Duodenal mucosa (tissue), 2 donors: ENCODE measurements around the gene HERPUD2.
A peak's percentile ranks its signal among the peaks of the same experiment; 100 is the strongest.
"Not testable (repeated sequence)": the region's sequence is repeated elsewhere in the genome, so short reads cannot be mapped to it uniquely, and the experiment has no call there.

ENCODE experiments used
- H3K27ac ChIP-seq: one replicate; pipeline ENCODE4 v1.7.0; 2013; ENCODE audit warnings: low read depth, low read length
- H3K27me3 ChIP-seq, 2 donors: one replicate each; pipeline ENCODE4 v1.7.0; 2013; ENCODE audit warnings: low read length in 2 of 2, control low read depth in 1 of 2; ENCODE audit not compliant: insufficient read depth in 2 of 2, control insufficient read depth in 1 of 2
- H3K36me3 ChIP-seq, 2 donors: one replicate each; pipeline ENCODE4 v1.7.0; 2013; ENCODE audit warnings: low read length in 2 of 2, control low read depth in 1 of 2; ENCODE audit not compliant: insufficient read depth in 2 of 2, control insufficient read depth in 1 of 2
- H3K4me1 ChIP-seq, 2 donors: one replicate each; pipeline ENCODE4 v1.7.0; 2013; ENCODE audit warnings: low read length in 2 of 2, control low read depth in 1 of 2; ENCODE audit not compliant: insufficient read depth in 2 of 2, control insufficient read depth in 1 of 2
- H3K4me3 ChIP-seq, 2 donors: one replicate each; pipeline ENCODE4 v1.7.0; 2013; ENCODE audit warnings: low read length in 2 of 2, low read depth in 1 of 2
- H3K9ac ChIP-seq, 2 donors: one replicate each; pipeline ENCODE4 v1.7.0; 2013; ENCODE audit warnings: low read length in 2 of 2, low read depth in 1 of 2
- H3K9me3 ChIP-seq, 2 donors: one replicate each; pipeline ENCODE4 v1.7.0; 2013; ENCODE audit warnings: low read length in 2 of 2, control low read depth in 1 of 2; ENCODE audit not compliant: control insufficient read depth in 1 of 2

Gene HERPUD2

DNA sequence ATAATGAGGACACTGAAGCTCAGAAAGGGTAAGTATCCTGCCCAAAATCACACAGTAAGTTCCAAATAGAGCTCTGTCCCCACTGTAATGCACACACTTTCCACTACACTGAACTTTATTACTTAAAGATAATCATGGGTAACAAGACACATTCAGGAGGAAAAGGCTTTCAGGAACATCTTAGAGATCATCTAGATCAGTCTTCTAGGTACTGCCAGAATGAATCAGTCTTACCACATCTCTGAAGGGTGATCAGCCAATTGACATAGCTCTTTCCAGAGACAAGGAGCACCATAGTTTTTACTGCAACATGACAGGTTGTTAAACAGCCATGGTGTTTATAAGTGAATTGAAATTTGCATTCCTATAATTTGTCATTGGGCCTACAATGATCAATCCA lies 5.4 kb upstream of the HERPUD2 start:
- Histone ChIP-seq H3K9ac (no peak overlapping the region), H3K27ac (no peak overlapping the region), H3K27me3 (no peaks in the 10 kb centered on the region), H3K9me3 (no peaks in the 10 kb centered on the region), H3K4me1 (peaks cover 6 to 7% of the 10 kb centered on the region in 2 donors), H3K4me3 (no peak overlapping the region), H3K36me3 (no peaks in the 10 kb centered on the region)

DNA sequence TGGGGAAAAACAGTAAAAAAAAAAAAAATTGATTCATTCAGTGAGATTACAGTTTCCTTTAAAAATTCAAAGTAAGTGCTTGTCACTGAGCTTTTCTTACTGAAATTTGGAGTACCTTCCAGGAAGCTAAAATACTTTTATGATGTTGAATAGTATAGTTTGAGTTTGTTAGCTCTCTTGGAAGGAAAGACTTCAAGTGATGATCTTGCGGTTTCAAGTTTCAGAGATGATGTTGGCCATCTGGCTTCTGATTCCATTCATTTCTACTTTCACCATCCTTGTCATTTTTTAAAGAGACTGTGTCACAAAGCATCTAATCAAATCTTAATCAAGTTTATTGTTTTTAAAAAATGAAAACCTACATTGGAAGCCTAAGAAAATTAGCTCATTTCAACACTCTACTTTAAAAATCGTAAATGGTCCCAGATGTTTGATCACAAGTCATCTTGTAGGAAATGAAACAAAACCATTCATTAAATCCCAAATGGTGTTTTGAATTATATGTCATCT lies 4.9 kb upstream of the HERPUD2 start:
- no peak overlapping the region for H3K27ac ChIP-seq
- no peak overlapping the region for H3K4me3 ChIP-seq
- H3K27me3 ChIP-seq, result no peaks in the 10 kb centered on the region
- no peaks in the 10 kb centered on the region for H3K36me3 ChIP-seq
- H3K4me1 ChIP-seq, result peaks cover 6 to 8% of the 10 kb centered on the region in 2 donors
- no peak overlapping the region for H3K9ac ChIP-seq
- H3K9me3 ChIP-seq, result no peaks in the 10 kb centered on the region

DNA sequence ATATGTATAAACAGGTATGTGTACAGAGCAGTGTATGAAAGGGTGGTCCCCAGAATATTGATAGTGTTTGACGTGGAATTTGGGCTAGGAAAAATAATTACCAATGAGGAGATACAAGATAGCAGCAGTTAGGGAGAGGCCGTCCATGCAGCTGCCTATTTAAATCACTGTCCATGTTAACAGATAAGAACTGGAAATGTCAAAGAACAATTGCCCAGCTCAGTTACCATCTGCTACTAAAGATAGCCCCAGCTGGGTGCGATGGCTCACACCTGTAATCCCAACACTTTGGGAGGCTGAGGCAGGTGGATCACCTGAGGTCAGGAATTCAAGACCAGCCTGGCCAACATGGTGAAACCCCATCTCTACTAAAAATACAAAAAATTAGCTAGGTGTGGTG lies 3.4 kb upstream of the HERPUD2 start:
- H3K4me3 ChIP-seq, H3K27ac ChIP-seq: not testable (repeated sequence)

DNA sequence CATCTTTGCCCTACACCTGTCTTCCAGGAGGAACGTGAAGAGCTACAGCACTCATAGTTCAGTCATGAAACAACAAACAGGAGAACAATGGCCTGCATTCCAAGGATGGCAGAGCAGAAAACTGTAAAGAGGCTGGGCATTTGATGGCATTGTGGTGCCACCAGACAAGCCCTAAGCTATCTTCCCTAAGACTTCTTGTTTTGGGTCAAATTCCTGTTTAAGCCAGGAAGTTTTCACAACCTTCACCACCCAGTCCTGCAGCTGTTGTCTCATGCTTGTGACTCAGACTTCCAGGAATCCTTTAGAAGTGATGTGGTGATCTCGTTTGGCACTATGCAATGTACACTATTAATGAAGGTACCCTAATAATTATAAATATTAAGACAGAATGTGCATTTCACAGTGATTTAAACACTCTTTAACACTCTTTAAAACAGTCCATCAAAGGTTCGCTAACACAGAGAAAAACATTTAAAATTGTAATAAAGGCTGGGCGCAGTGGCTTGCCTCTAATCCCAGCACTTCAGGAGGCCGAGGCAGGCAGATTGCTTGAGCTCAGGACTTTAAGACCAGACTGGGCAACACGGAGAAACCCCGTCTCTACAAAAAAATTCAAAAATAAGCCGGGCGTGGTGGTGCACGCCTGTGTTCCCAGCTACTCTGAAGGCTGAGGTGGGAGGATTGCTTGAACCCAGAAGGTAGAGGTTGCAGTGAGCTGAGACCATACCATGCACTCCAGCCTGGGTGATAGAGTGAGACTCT lies 2.7 kb upstream of the HERPUD2 start:
- no peaks in the 10 kb centered on the region for H3K9me3 ChIP-seq
- H3K36me3 ChIP-seq, result no peaks in the 10 kb centered on the region
- H3K4me3 ChIP-seq, result no peak overlapping the region
- H3K27ac ChIP-seq, result no peak overlapping the region
- H3K27me3 ChIP-seq, result no peaks in the 10 kb centered on the region
- H3K4me1 ChIP-seq, result peaks cover 9 to 18% of the 10 kb centered on the region in 2 donors
- no peak overlapping the region for H3K9ac ChIP-seq

More for the DNA sequence above, 3.4 kb upstream of the HERPUD2 start:
- H3K27me3 ChIP-seq, H3K9me3 ChIP-seq, H3K9ac ChIP-seq, H3K36me3 ChIP-seq: not testable (repeated sequence)
- peaks cover 6 to 15% of the 10 kb centered on the region in 2 donors for H3K4me1 ChIP-seq

DNA sequence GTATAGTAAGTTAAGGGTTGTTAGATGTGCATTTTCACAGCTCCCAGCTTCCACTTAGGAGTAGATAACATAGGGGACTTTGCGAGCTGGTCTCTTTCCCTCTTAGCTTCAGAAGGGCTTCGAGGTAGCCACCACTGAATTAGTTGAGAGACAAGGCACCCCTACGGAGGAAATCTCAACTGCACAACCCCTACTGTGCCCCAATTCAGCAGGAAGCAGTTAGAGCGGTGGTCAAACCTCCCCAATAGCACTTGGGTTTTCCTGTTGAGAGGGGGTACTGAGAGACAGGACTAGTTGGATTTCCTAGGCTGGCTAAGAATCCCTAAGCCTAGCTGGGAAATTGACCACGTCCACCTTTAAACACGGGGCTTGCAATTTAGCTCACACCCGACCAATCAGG lies 1.1 kb upstream of the HERPUD2 start:
- Histone ChIP-seq H3K27ac (no peak overlapping the region), H3K27me3 (no peaks in the 10 kb centered on the region), H3K9me3 (no peaks in the 10 kb centered on the region), H3K9ac (peak overlapping the region; percentile 91 to 92), H3K36me3 (no peaks in the 10 kb centered on the region), H3K4me3 (peak overlapping the region; percentile 94 to 100), H3K4me1 (peaks cover 19 to 29% of the 10 kb centered on the region in 2 donors)

DNA sequence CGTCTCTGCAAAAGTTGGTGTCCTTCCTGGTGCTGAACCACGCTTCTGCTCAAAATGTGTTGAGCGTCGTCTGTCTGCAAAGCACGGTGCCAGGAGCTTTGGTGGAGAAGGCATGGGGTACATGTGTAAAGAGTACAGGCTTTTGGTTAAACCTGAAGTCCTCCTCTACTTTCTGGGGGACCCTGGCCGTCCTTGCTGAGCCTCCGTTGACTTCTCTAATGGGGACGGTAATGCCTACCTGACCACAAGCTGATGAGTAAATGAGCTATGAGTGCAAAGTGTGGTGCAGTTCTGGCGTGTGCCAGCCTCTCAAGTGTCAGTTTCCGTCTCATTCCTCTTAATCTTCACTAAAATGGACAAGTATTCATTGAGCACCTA lies 527 bp upstream of the HERPUD2 start:
- H3K27me3 ChIP-seq, result no peaks in the 10 kb centered on the region
- H3K4me3 ChIP-seq, result peak overlapping the region; percentile 94 to 100
- peaks cover 23 to 29% of the 10 kb centered on the region in 2 donors for H3K4me1 ChIP-seq
- no peaks in the 10 kb centered on the region for H3K9me3 ChIP-seq
- no peaks in the 10 kb centered on the region for H3K36me3 ChIP-seq
- peak overlapping the region; percentile 91 to 92 for H3K9ac ChIP-seq
- peak overlapping the region; percentile 81 for H3K27ac ChIP-seq

DNA sequence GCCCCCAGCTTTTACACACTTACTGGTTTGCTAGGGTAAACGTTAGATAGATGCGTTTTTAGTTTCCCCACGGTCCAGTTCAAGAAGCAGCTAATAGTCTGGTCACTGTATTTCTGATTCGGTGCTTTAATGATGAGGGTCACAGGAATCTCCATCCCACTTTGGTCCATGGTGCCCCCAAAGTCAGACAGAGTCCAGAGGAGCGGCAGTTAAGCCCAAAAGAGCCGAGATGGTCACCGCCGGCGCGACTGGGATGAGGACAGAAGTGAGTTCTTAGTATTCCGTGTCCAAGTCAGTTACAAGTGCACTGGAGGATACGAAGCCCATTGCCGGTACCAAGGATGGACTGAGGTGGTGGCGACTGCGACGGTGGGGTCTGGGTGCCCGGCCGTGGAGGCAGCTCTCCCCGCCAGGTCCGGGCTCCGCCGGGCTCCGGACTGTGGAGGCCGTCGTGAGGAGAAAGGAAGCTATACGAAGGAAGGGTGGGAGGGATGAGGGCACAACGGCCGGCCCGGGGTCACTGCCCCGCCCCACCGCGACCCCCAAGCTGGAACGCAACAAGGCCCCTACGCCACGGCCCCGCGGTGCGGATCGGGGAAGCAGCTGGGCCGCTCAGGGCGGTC lies 663 bp downstream of the HERPUD2 start:
- Histone ChIP-seq H3K27ac (peak overlapping the region; percentile 81), H3K36me3 (no peaks in the 10 kb centered on the region), H3K4me3 (peak overlapping the region; percentile 94 to 100), H3K9me3 (no peaks in the 10 kb centered on the region), H3K4me1 (peaks cover 31 to 38% of the 10 kb centered on the region in 2 donors), H3K27me3 (no peaks in the 10 kb centered on the region), H3K9ac (peak overlapping the region; percentile 91 to 92)

DNA sequence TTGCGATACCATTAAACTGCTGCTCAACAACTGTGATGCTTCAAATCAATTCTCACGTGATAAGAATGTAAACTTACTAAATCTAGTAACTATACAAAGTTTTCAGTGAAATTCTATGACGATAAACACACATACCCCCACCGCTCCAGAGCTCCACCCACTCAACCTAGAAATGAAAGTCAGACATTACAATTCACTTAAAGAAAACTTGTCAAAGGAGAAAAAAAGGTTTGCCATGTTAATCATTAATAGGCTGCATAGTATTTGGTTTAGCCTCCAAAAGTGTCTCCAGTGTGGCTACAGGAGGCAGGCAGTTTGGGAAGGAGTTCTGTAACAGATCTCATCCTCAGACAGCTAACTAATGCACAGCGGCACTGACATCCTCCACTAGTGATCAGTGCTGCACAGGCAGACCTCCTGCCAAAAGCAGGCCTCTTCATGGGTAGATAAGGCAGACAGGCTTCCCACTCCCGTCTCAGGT lies 3.1 kb downstream of the HERPUD2 start:
- Histone ChIP-seq H3K27me3 (no peaks in the 10 kb centered on the region), H3K4me3 (peak overlapping the region; percentile 53 to 65), H3K4me1 (peaks cover 42% of the 10 kb centered on the region in 2 donors), H3K36me3 (no peaks in the 10 kb centered on the region), H3K9ac (peak overlapping the region; percentile 39 to 44), H3K27ac (no peak overlapping the region), H3K9me3 (no peaks in the 10 kb centered on the region)

DNA sequence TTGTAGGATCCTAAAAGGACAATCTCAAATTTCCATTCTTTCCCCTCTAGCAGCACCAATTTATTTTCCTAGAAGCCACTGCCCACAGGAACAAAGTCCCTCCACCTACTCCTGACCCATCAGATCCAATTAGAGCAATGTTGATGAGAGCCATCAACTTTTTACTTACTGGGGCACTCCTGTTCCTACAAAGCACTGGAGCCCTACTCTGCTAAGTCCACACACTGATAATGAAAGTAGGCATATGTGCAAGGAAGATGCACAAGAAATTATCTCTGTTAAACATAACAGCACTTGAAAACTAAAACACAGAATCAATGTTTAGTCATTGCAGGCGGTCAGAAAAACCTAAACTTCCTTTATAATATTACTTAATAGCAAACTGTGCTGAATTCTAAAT lies 3.6 kb downstream of the HERPUD2 start:
- Histone ChIP-seq H3K9me3 (no peaks in the 10 kb centered on the region), H3K27me3 (no peaks in the 10 kb centered on the region), H3K4me3 (peak overlapping the region; percentile 53 to 65), H3K4me1 (peaks cover 42% of the 10 kb centered on the region in 2 donors), H3K36me3 (no peaks in the 10 kb centered on the region), H3K27ac (peak overlapping the region; percentile 1), H3K9ac (peak overlapping the region; percentile 6 to 44)

DNA sequence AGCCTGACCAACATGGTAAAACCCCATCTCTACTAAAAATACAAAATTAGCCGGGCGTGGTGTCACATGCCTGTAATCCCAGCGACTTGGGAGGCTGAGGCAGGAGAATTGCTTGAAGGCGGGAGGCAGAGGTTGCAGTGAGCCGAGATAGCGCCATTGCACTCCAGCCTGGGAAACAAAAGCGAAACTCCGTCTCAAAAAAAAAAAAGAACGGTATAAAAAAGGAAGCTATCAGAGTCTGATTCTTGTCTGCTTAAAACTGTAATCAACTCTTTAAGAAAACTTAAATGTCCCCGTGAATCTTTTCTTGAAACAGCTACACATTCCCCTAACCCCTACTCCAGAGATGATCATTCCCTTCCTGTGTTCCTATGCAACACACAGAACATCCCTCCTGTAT lies 4.3 kb downstream of the HERPUD2 start:
- not testable (repeated sequence) for H3K27ac ChIP-seq, H3K9me3 ChIP-seq, H3K36me3 ChIP-seq, H3K9ac ChIP-seq, H3K27me3 ChIP-seq
- H3K4me1 ChIP-seq, result peaks cover 38% of the 10 kb centered on the region in 2 donors
- H3K4me3 ChIP-seq, result peak overlapping the region; percentile 53 to 65
